HL-60/S4 treated with retinoic acid at 250 ng/mL for 4 days and 3 days (cell line): ENCODE data around the gene ABHD16A.

Source experiments
- in situ Hi-C: fragments of 300-500 bp; cut with MboI; formaldehyde crosslinking; loops from 2 replicates; pipeline ENCODE4 v1.7.0; 2022; ENCODE audit warnings: low sequenced_read_pairs

ABHD16A gene

DNA sequence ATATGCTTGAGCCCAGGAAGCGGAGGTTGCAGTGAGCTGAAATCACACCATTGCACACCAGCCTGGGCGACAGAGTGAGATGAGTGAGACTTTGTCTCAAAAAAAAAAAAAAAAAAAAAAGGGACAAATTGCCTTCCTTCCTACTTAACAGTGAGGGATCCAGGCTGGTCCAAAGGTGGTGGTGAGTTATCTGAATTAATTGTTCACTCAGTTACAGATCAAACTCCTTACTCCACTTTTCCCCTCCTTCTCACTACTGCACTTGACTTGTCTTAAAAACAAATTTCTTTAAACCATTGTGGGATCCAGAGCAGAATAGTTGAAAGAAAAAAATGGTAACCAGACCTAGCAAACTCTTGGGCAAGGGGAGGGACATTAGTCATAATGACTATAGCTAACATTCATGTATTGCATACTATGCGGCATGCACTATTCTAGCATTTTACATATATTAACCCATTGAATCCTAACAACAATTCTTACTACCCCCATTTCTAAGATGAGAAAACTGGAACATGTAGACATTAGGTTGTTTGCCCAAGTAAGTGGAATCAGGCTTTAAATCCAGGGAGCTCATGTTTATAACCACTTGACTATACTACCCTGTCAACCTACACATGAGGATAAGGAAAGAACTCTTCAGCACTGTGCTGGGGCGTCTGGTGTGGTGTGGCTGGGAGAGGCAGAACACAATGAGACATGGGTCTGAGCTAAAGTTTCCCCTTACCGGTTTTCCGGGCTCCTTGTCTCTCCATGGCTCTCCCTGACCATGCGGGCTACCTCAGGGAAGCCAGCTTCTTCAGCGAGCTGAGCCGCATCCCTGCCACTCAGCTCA is 39.8 kb downstream of the ABHD16A start:
- in situ Hi-C loops, result no loop called here

GRCh38 chr6:31662124-31662723 is 40.9 kb downstream of the ABHD16A start:
- in situ Hi-C loops, result no loop called here

GRCh38 chr6:31661262-31662123 is 41.6 kb downstream of the ABHD16A start:
- in situ Hi-C loops, result no loop called here

GRCh38 chr6:31660381-31661261 is 42.5 kb downstream of the ABHD16A start, which contains the start of gene C6orf47:
Gene C6orf47, minus strand, starts transcription at chr6:31660778. Its CDS starts 831 bp downstream, at chr6:31659947.
- in situ Hi-C loops, result no loop called here

DNA sequence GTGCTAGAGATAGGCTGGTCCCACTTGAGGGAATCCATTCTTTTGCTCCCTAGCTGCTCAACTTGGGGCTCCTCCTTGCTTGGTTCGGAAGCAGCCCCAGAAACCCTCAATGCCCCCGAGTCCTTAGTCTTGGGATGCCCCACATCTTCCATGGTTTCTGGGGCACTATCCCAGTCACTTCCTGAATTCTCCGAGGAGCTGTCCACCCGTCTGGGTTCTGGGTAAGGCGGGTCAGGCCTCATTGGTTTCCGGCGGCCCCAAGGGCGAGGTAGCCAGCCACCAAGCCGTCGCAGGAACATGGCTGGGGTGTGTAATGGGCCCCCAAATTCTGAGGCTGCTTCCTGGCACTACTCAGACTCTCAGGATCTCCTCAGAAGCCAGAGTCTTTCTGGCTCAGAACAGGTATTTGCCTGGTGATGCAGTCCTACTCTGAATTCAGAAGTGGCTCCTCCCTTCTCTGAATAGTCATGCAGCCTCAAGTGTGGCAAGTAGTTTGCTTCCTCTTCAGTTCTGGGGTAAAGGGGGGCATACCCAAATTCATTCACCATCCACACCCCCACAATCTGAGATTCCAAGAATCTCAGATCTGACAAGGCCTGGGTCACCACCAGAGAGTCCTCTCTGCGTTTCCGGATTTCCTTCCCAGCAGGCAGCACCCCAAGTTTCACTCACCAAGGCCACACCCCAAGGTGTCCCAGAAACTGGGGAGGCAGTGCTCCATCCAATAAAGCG is 43.3 kb downstream of the ABHD16A start:
- in situ Hi-C loops, result no loop called here

DNA sequence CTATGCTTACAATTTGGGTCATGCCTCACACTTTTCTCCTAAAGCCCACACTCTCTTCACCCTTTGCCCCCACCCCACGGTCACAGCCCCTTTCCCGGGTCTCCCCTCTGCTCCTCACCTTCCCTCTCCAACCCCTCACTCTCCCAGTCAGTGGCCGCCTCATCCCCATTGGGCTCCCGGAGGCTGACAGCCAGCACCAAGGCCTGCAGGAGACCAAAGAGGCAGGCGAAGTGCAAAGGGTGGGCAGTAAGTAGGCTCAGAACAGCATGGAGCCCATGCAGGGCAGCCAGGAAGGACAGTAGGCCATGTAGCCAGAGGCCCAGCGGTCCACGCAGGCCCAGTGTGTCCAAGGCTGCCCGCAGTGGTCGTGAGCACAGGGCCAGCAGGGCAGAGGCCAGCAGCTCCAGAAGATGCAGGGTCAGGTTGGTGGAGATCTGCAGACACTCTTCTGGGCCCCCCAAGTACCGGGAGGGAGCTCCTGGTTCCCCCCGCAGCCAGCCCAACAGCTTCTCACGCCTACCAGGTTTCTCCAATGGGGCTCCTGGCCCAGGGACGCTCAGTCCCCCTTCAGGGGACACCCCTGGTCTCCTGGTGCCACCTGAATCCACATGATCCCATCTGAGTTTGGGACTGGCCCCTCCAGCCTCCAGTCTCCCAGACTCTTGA is 44.0 kb downstream of the ABHD16A start:
- in situ Hi-C loops, result no loop called here

GRCh38 chr6:31658158-31658688 is 44.9 kb downstream of the ABHD16A start:
- in situ Hi-C loops, result no loop called here

- in situ Hi-C loops, result no loop called here
Measured at GRCh38 chr6:31657406-31658157, 45.5 kb downstream of the ABHD16A start.

DNA sequence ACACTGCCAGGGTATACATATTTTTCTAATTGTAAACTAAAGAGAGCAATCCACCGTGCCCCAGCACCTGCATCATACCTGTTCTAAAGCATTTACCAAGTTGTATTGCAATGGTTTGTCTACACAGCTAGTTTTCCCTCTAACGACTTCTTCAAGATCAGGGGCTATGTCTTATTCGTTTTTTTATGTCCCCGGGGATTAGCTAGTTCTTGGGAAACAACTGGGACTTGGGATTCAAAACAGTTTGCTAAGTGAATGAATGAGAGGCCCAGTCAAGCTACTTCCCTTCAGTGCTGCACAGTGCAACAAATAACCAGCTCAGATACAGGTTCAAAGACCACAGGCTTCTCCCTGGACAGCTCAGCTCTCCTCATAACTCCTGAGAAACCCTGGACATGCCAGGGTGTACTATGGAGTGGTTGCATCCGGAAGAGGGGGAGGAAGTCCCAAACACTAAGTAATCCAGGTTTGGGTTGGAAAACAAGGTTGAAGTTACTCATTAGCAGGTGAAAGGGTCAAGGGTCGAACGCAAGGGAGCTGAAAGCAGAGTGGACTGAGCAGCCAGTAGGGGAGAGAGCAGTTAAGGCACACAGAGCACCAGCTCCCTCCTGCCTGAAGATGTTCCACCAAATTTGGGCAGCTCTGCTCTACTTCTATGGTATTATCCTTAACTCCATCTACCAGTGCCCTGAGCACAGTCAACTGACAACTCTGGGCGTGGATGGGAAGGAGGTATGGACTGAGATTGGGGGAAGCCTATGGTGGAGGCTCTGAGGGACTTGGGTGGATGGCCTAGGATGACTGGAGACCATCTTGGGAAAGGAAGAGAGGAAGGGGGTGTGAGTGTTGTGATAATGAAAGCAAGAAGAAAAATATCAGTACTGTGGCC is 47.5 kb downstream of the ABHD16A start, which contains the start of gene APOM:
Gene APOM, plus strand, starts transcription at position 546 of the 889 bp plus-strand sequence. Its CDS starts 73 bp downstream, at position 619.
- in situ Hi-C loops, result no loop called here

DNA sequence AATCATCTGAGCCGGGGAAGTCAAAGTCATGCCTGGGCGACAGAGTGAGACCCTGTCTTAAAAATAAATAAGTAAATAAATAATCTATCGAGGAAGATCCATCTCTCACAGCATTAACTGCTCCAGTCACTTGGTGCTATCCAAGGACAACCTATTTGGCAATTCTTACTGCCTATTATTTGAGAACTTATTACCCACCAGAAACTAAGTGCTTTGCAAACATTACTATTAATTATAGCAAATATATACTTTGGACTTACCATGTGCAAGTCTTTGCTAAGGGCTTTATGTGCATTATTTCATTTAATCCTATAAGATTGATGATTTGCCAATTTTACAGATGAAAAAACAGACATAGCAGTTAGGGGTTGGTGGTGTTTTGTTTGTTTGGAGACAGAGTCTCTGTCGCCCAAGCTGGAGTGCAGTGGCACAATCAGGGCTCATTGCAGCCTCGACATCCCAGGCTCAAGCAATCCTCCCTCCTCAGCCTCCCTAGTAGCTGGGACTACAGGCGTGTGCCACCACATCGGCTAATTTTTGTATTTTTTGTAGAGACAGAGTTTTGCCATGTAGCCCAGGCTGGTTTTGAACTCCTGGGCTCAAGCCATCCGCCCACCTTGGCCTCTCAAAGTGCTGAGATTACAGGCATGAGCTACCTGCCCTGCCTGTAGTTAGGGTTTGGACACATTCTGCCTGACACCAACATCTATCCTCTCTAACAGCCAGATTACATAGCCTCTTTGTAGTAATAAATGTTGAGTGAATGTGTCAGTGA is 48.4 kb downstream of the ABHD16A start:
- in situ Hi-C loops, result no loop called here

DNA sequence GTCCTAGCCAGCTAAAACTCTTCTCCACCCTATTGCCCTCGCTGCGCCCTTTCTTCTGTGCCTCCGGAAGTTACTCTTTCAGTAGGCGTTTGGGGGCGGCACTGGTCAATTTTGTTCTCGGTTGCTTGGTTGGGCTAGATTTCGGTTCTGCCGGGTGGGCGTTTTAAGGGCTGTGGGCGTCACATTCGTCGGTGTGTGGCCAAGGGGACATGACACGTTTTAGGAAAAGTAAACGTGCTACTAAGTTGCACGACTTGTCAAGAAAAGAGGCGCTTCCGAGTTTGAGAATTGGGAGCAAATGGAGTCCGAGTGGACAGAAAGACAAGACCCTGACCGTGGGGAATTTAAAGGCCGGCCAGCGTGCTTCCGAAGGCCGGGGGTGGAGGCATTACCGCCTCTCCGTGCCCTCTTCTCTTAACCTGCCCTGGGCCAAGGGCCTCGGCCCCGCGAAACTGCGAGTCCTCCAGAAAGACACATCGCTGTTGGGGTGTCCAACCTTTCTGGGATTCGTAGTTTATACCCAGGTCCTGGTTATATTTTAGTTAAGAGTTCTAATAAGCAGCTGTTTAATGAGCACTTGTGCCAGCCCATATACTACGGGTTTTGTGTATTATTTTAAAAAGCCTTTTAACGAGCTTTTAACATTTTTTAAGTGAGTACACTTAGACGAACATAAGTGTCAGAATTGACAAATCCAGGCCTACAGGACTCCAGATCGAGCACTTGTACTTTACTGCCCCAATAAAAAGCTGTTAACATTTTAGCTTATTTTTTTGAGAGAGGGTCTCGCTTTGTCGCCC is 50.0 kb downstream of the ABHD16A start:
- in situ Hi-C loops, result no loop called here

DNA sequence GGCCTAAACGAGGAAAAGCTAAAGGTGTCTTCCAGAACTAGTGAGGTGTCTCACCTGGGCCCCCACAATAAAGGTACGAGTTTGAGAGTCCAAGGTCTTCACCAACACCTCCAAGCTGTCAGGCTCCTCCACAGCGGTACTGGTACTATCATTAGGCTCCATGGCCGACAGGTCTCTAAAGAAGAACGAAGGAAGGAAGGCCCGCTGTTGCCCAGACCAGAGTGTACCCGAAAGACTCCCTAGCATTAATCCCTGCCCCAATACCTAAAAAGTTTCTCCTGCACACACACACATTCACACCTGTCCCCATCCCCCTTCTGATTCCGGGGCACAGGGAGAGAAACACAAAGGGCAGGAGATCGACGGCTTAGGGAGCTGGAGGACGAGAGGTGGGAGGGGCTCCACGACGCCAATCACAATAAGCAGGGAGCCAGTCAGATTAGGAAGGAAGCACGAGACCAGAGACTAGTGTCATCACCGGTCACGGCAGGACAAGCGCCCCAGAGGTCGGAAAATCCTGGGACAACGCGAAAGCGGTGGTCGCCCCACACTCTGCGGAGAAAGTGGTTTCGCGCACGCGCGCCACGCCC is 51.4 kb downstream of the ABHD16A start:
- in situ Hi-C loops, result no loop called here

- in situ Hi-C loops, result no loop called here
Measured at GRCh38 chr6:31645325-31645724, 57.8 kb downstream of the ABHD16A start.

DNA sequence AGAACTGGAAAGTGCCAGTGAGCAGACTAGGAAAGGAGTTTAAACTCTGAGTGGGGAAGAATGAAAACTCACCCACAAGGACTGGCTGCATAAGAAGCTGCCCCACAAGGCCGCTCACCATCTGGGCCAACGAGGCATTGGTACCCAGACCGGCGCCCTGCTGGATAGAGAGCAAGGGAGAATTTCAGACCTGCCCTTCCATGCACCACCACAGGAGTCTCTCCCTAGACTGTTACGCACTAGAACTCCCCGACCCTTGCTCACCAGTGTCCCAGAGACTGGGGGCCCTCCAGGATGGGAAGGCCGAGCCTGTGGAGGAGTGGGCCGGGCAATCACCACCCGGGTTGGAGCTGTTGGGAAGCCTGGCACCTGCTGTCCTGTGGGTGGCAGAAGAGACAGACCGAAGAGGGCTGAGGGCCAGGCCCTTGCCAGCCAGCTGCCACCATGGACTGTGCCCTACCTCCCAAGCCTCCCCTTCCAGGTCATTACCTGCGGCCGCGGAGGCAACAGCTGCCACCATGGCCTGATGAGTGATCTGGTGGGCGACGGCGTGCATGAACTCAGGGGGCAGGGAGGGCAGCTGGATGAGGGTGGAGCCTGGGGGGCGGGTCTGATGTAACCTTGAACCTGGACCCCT is 59.2 kb downstream of the ABHD16A start:
- in situ Hi-C loops, result no loop called here
